HG03039 (cell line): Measurements from ENCODE around the gene LRRC74B.

Experiments used
- ATAC-seq: cut with Tn5 transposase; IDR thresholded peaks from one replicate; pipeline ENCODE4 v1.9.1; 2021; ENCODE audit warnings: mild to moderate bottlenecking, moderate library complexity; ENCODE audit not compliant: unreplicated experiment

The LRRC74B gene

GRCh38 chr22:21101877-21102638 is 56.3 kb downstream of the LRRC74B start:
- ATAC-seq, result no peak

- ATAC-seq, result no peak
Measured at GRCh38 chr22:21102659-21103267, 57.0 kb downstream of the LRRC74B start.

DNA sequence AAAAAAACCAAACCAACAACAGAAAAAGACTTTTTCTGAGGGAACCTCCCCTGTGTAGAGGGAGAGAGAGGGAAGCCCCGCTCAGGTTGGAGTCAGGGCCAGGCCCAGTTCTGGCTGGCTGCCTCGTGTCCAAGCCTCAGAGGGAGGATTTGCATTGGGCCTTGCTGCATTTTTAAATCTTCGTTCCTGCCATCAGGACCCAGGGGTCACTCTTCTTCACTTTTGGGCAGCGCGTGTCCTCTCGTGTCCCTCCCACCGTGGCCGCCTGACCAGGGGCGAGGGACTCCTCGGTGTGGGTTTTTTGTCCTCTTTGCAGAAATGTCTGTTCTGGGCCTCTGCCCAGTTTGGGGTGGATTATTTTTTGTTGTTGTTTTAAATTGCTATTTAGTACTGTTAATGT is 57.9 kb downstream of the LRRC74B start:
- ATAC-seq, result no peak

DNA sequence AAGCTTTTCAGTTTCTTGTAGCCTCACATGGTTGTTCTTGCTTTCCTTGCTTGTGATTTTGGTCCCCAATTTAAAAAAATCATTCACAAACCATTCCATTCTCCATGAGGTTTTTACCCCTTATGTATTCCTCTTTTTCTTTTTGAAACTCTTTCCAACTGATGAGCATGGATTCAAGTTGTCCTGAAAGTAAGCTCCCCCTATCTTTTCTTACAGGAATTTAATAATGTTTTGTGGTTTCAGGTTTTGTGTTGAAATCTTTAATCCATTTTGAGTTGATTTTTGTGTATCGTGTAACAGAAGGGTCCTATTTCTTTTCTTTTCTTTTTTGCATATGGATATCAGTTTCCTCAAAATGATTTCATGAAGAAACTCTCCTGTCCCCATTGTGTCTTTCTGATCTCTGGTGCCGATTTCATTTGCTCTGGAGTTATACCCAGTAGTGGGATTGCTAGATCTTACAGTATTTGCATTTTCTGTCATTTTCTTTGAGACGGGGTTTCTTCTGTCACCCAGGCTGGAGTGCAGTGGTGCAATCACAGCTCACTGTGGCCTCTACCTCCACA is 58.5 kb downstream of the LRRC74B start:
- ATAC-seq, result no peak

GRCh38 chr22:21105294-21105693 is 59.5 kb downstream of the LRRC74B start:
- ATAC-seq, result no peak

DNA sequence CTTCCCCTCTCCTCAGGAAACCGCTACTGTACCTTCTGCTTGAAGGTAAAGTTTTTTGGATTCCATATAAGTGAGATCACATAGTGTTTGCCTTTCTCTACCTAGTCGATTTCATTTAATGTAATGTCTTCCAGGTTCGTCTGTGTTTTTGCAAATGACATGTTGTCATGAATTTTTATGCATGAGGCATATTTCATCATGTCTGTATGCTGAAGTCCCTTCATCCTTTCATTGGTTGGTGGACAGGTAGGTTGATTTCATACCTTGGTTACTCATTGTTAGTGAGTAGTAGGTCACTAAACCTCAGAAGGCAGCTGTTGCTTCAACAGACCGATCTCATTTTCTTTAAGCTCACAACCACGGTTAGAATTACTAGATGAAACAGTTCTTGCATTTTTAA is 60.3 kb downstream of the LRRC74B start:
- ATAC-seq, result no peak

DNA sequence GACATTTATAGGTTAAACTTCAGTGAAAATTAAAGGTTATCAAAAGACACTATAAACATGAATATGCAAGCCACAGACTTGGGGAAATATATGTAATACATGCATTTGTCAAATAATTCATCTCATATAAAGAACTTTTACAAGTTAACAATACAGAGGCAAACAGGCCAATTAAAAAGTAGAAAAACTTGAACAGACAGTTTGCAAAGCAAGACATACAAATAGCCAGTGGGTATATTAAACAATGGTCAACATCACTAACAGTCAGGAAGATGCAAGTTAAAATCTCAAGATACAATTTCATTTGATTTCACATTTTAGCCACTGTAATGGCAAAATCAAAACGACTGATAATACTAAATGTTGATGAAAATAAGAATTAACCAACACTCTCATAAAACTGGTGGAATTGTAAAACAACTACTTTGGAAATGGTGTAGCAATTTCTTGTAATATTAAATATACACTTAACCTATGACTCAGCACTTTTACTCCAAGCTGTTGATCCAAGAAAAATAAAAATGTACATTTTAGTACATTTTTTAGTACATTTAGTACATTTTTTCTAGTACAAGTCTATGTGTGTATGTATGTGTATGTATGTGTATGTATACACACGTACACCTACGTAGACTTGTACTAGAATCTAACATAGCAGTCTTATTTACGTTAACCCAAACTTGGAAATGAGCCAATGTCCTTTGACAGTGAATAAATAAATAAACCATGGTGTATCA is 62.8 kb downstream of the LRRC74B start:
- ATAC-seq, result no peak
